KMS-11 (cell line): Measurements from ENCODE around the gene PLXNA2.

ENCODE experiments used
- H2AFZ ChIP-seq: fragments of 200-600 bp; sonication (generic); 2 replicates; pipeline ENCODE4 v1.6.1; 2016; ENCODE audit warnings: antibody characterized with exemption, mixed run types, low read depth
- H3K27ac ChIP-seq: fragments of 200-600 bp; sonication (generic); 2 replicates; pipeline ENCODE4 v1.6.1; 2016; ENCODE audit warnings: mild to moderate bottlenecking, mixed run types
- H3K27me3 ChIP-seq: fragments of 200-600 bp; sonication (generic); 2 replicates; pipeline ENCODE4 v1.6.1; 2017; ENCODE audit warnings: mild to moderate bottlenecking, low read depth, mixed run types, moderate library complexity; ENCODE audit not compliant: insufficient read depth
- H3K36me3 ChIP-seq: fragments of 200-600 bp; sonication (generic); 2 replicates; pipeline ENCODE4 v1.6.1; 2017; ENCODE audit warnings: mild to moderate bottlenecking, mixed run types; ENCODE audit not compliant: insufficient read depth
- H3K4me1 ChIP-seq: fragments of 200-600 bp; sonication (generic); 2 replicates; pipeline ENCODE4 v1.6.1; 2016; ENCODE audit warnings: mild to moderate bottlenecking, low read depth, mixed run types; ENCODE audit not compliant: poor library complexity, severe bottlenecking
- H3K4me2 ChIP-seq: fragments of 200-600 bp; sonication (generic); 2 replicates; pipeline ENCODE4 v1.7.0; 2016; ENCODE audit warnings: mild to moderate bottlenecking, mixed run types
- H3K4me3 ChIP-seq: fragments of 200-600 bp; sonication (generic); IDR thresholded peaks from 2 replicates; pipeline ENCODE4 v1.6.1; 2017; ENCODE audit warnings: low read depth, low read length, mixed read lengths; ENCODE audit not compliant: insufficient read depth
- H3K79me2 ChIP-seq: fragments of 200-600 bp; sonication (generic); 2 replicates; pipeline ENCODE4 v1.6.1; 2016; ENCODE audit warnings: low read depth, mixed run types; ENCODE audit not compliant: insufficient read depth
- H3K9ac ChIP-seq: fragments of 200-600 bp; sonication (generic); 2 replicates; pipeline ENCODE4 v1.6.1; 2016; ENCODE audit warnings: mild to moderate bottlenecking, mixed run types
- H4K20me1 ChIP-seq: fragments of 200-600 bp; sonication (generic); 2 replicates; pipeline ENCODE4 v1.6.1; 2016; ENCODE audit warnings: mild to moderate bottlenecking, mixed run types; ENCODE audit not compliant: insufficient read depth
- CTCF ChIP-seq: fragments of 200-600 bp; sonication (generic); conservative IDR thresholded peaks from 2 replicates; pipeline ENCODE4 v1.6.1; 2017; ENCODE audit warnings: low read depth, mild to moderate bottlenecking, antibody characterized with exemption, low read length, moderate library complexity, mixed read lengths

Gene PLXNA2

GRCh38 chr1:208157769-208158168 lies 86.4 kb downstream of the PLXNA2 start:
- Histone ChIP-seq H3K79me2 (no peaks in the 10 kb centered on the region), H2AFZ (no peak overlapping the region), H3K4me1 (no peaks in the 10 kb centered on the region), H4K20me1 (no peaks in the 10 kb centered on the region), H3K4me2 (no peak overlapping the region), H3K4me3 (no peak overlapping the region), H3K9ac (no peak overlapping the region), H3K27me3 (no peaks in the 10 kb centered on the region), H3K36me3 (no peaks in the 10 kb centered on the region), H3K27ac (no peak overlapping the region)
- TF ChIP-seq CTCF: no peak

DNA sequence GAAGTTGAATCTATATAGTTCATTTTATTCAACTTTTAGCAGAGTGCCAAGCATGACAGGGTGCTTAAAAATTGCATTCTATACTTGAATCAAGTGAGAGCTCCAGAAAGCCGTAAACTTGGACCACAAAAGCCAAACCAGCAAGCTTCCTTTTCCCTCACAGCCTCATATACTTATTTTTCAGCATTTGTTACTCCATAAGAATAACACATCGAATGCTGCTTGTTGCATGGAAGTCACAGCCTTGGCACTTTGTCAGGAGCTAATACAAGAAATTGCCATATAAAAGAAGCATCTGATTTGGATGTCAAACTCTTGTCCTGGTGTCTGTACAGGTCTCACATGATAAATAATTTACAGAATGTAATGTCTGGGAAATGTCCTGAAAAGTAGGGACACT lies 87.4 kb downstream of the PLXNA2 start:
- no peak for TF ChIP-seq CTCF
- H3K27me3 ChIP-seq: no peaks in the 10 kb centered on the region
- H3K4me1 ChIP-seq: no peaks in the 10 kb centered on the region
- no peak overlapping the region for H2AFZ ChIP-seq
- H3K4me3 ChIP-seq: no peak overlapping the region
- no peaks in the 10 kb centered on the region for H4K20me1 ChIP-seq
- H3K79me2 ChIP-seq: no peaks in the 10 kb centered on the region
- H3K36me3 ChIP-seq: no peaks in the 10 kb centered on the region
- H3K4me2 ChIP-seq: no peak overlapping the region
- H3K27ac ChIP-seq: no peak overlapping the region
- H3K9ac ChIP-seq: no peak overlapping the region

DNA sequence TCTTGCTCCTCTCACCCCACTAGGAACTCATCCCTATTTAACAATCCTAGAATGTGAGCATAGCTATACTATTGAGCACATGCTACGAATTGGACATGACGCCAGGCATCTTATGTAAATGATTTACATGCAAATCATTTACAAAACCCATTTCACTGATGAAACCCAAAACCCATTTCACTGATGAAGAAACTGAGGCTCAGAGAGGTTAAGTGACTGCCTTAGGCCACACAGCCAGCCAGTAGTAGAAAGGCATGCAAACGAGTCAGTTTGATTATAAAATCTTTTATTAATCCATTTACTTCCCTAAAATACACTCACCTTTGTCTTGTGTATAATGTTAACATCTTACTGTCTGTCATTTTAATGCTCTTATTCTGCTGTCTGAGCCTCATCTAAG lies 87.9 kb downstream of the PLXNA2 start:
- Histone ChIP-seq H3K4me2 (no peak overlapping the region), H2AFZ (no peak overlapping the region), H3K4me3 (no peak overlapping the region), H3K4me1 (no peaks in the 10 kb centered on the region), H3K79me2 (no peaks in the 10 kb centered on the region), H3K36me3 (no peaks in the 10 kb centered on the region), H3K27ac (no peak overlapping the region), H4K20me1 (no peaks in the 10 kb centered on the region), H3K27me3 (no peaks in the 10 kb centered on the region), H3K9ac (no peak overlapping the region)
- no peak for TF ChIP-seq CTCF

- no peaks in the 10 kb centered on the region for H3K4me1 ChIP-seq
- H3K27me3 ChIP-seq: no peaks in the 10 kb centered on the region
- H3K27ac ChIP-seq: no peak overlapping the region
- H3K4me2 ChIP-seq: no peak overlapping the region
- no peak for TF ChIP-seq CTCF
- H3K4me3 ChIP-seq: no peak overlapping the region
- no peaks in the 10 kb centered on the region for H3K79me2 ChIP-seq
- no peak overlapping the region for H2AFZ ChIP-seq
- H3K9ac ChIP-seq: no peak overlapping the region
- H4K20me1 ChIP-seq: no peaks in the 10 kb centered on the region
- H3K36me3 ChIP-seq: no peaks in the 10 kb centered on the region
These were observed 89.2 kb downstream of the PLXNA2 start for GRCh38 chr1:208154679-208155642.
